ENCODE data around the gene SAMD4B.
"Not testable (repeated sequence)": the region's sequence is repeated elsewhere in the genome, so short reads cannot be mapped to it uniquely, and the experiment has no call there.

Gene SAMD4B

DNA sequence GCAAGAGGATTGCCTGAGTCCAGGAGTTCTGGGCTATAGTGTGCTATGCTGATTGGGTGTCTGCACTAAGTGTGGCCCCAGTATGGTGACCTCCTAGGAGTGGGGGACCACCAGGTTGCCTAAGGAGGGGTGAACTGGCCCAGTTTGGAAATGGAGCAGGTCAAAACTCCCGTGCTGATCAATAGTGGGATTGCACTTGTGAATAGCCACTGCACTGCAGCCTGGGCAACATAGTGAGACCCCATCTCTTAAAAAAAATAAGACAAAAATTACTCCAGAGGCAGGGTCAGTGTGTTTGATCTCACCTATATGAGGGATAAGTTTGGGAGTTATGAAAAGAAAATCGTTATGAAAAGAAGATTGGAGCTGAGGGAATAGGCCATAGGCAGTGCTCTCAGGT is 27.0 kb downstream of the SAMD4B start:
- Mint-ChIP-seq H3K9me3 (no peaks in the 10 kb centered on the region), H3K4me1 (peaks cover 5% of the 10 kb centered on the region), H3K36me3 (ENCODE audit: insufficient read depth) (peaks cover 19% of the 10 kb centered on the region), H3K27me3 (no peaks in the 10 kb centered on the region), H3K4me3 (no peak overlapping the region), H3K27ac (ENCODE audit: low read depth) (no peak overlapping the region)
- ATAC-seq (replicated peaks; ENCODE audit: extremely low read depth, poor library complexity, severe bottlenecking) (no peak), DNase-seq (ENCODE audit: low spot score in 2 of 2) (no peak)

DNA sequence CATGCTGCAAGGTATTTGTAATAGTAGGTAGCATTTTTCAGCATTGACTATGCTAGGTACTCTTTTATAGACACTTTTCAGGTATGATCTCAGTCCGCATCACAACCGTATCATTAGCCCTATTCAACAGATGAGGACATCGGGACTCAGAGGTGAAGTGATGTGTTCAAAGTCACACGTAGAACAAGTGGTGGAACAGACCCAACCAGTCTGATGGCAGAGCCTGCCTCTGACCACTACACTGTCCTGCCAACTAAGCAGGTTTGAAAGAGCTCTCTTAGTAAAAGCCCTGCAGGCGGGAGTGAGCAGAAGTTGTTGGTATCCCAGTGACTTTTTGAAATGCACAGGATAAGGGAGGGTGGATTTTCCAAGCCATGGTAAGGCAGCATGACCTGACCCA is 28.5 kb downstream of the SAMD4B start:
- no peaks in the 10 kb centered on the region for H3K27me3 Mint-ChIP-seq
- H3K36me3 Mint-ChIP-seq (ENCODE audit: insufficient read depth), result peaks cover 23% of the 10 kb centered on the region
- DNase-seq (ENCODE audit: low spot score in 2 of 2) (no peak), ATAC-seq (replicated peaks; ENCODE audit: extremely low read depth, poor library complexity, severe bottlenecking) (no peak)
- no peaks in the 10 kb centered on the region for H3K9me3 Mint-ChIP-seq
- H3K4me3 Mint-ChIP-seq, result no peak overlapping the region
- H3K4me1 Mint-ChIP-seq, result peaks cover 5% of the 10 kb centered on the region
- H3K27ac Mint-ChIP-seq (ENCODE audit: low read depth), result no peak overlapping the region

DNA sequence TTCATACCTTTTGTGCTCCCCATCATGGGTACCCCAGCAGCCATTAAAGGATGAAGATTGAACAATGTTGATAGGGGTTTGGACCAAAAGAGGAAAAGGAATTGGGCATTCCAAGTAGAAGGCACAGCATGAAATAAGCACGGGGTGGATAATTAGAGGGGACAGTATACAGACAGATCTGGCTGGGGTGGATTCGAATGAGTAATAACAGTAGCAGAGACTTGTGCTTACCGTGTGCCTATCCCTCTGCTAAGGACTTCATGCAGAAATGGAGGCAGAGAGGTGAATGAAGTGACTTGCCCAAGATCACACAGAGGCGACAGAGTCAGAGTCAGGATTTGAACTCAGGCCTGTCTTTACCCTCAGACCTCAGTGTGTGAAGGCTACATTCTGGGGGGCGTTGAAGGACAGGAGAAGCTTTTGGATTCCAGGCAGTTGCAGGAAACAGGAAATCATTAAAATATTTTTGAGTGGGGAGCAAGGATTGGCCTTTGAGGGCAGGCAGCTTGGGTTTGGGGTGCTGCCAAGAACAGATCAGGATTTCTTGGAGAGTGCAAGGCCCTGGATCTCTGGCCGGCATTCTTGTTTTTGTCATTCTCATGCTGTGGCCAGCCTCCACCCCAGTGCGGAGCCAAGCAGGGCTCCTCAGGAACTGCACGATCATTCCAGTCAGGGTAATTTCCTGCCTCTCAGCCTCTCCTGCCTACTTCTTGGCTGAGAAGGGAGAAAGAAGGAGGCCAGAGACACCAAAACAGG is 30.0 kb downstream of the SAMD4B start:
- peak overlapping the region; percentile 2 for H3K27ac Mint-ChIP-seq (ENCODE audit: low read depth)
- no peak overlapping the region for H3K4me3 Mint-ChIP-seq
- no peak for ATAC-seq (replicated peaks; ENCODE audit: extremely low read depth, poor library complexity, severe bottlenecking)
- peaks cover 5% of the 10 kb centered on the region for H3K4me1 Mint-ChIP-seq
- H3K36me3 Mint-ChIP-seq (ENCODE audit: insufficient read depth), result peaks cover 28% of the 10 kb centered on the region
- no peaks in the 10 kb centered on the region for H3K27me3 Mint-ChIP-seq
- H3K9me3 Mint-ChIP-seq, result no peaks in the 10 kb centered on the region
- no peak for DNase-seq (ENCODE audit: low spot score in 2 of 2)

DNA sequence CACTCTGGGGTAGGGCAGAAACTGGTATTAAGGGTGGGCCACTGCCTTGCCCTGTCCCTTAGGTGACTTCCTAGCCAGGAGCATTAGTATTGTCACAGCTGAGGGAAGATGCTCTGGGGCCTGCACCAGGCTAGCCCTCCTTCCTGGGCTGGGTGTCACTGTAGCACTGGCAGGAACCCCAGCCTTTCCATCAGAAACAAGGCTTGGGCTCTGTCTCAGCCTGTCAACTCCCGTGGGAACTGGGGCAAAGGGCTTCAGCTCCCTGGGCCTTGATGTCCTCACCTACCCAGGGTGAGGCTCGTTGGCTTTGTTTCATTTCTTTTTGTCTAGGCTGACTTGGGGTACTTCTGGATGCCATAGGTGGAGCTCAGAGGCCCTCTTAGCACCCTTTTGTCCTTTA is 30.7 kb downstream of the SAMD4B start:
- Mint-ChIP-seq H3K36me3 (ENCODE audit: insufficient read depth) (peaks cover 31% of the 10 kb centered on the region), H3K27ac (ENCODE audit: low read depth) (no peak overlapping the region), H3K9me3 (no peaks in the 10 kb centered on the region), H3K4me3 (no peak overlapping the region), H3K4me1 (peaks cover 5% of the 10 kb centered on the region), H3K27me3 (no peaks in the 10 kb centered on the region)
- no peak for DNase-seq (ENCODE audit: low spot score in 2 of 2)
- ATAC-seq (replicated peaks; ENCODE audit: extremely low read depth, poor library complexity, severe bottlenecking), result no peak

DNA sequence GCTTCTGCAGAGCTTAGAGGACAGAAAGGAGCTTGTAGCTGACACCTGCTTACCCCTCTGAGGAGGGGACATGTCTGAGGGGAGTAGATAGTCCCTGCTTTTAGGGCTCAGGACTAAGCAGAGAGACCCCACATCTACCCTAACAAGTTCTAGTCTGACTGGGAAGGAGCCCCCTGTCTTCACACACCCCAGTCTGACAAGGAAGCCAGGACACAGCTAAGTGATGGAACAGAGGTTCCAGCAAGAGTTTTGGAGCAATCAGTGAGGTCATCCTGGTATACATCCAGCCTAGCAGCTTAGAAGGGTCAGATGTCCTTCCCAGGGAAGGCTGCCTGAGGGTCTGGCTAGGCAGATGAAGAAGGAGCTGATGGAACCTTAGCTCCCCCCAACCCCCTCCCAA is 33.7 kb downstream of the SAMD4B start:
- no peak overlapping the region for H3K4me3 Mint-ChIP-seq
- ATAC-seq (replicated peaks; ENCODE audit: extremely low read depth, poor library complexity, severe bottlenecking), result no peak
- H3K36me3 Mint-ChIP-seq (ENCODE audit: insufficient read depth), result peaks cover 32% of the 10 kb centered on the region
- no peaks in the 10 kb centered on the region for H3K9me3 Mint-ChIP-seq
- no peak for DNase-seq (ENCODE audit: low spot score in 2 of 2)
- no peaks in the 10 kb centered on the region for H3K27me3 Mint-ChIP-seq
- no peaks in the 10 kb centered on the region for H3K4me1 Mint-ChIP-seq
- H3K27ac Mint-ChIP-seq (ENCODE audit: low read depth), result no peak overlapping the region

DNA sequence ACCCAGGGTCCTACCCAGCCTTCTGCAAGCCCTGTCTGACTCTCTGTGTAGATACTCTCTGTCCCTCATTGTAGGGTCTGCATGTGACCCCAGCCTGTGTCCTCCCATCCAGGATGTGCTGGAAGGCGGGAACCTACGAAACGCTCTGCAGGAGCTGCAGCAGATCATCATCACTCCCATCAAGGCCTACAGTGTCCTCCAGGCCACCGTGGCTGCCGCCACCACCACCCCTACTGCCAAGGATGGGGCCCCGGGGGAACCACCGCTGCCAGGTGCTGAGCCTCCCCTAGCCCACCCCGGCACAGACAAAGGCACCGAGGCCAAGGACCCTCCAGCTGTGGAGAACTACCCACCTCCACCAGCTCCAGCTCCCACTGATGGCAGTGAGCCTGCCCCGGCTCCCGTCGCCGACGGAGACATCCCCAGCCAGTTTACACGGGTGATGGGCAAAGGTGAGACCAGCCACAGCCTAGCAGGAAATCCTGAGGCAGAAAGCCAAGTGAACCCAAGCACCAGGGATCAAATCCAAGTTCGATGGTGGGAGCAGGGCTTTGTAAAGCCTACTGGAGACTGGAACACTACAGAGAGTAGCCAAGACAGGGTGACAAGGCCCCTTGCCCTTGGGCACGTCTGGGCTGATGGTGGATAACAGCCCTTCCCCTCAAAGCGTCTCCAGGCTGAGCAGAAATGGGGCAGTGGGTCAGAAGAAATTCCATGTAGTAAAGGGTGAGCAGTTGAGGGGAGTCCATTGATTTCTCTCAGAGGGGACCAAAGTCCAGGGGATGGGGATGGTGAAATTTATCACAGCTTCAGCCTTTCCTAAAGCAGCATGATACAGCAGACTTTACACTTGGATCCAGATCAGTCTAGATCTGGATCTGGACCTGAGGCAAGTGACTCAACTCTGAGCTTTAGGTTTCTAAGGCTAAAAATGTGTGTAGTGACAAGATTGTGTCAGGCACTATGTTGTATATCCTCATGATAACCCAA is 35.4 kb downstream of the SAMD4B start:
- DNase-seq (ENCODE audit: low spot score in 2 of 2), result no peak
- H3K9me3 Mint-ChIP-seq, result no peaks in the 10 kb centered on the region
- H3K27ac Mint-ChIP-seq (ENCODE audit: low read depth), result peak overlapping the region; percentile 6

DNA sequence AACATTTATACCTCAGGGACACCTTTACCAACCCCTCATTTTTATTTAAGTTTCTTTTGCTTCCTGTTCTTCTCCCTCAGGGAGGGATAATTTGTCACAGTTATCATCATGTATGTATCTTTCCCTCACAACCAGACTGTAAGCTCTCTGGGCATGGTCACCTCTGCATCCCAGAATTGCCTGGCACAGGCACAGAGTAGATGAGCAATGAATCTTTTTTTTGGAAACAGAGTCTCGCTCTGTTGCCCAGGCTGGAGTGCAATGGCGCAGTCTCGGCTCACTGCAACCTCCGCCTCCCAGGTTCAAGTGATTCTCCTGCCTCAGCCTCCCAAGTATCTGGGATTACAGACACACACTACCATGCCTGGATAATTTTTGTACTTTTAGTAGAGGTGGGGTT is 37.1 kb downstream of the SAMD4B start:
- H3K36me3 Mint-ChIP-seq (ENCODE audit: insufficient read depth), result peaks cover 35% of the 10 kb centered on the region
- H3K4me1 Mint-ChIP-seq; H3K27me3 Mint-ChIP-seq; H3K4me3 Mint-ChIP-seq; H3K9me3 Mint-ChIP-seq; ATAC-seq (replicated peaks; ENCODE audit: extremely low read depth, poor library complexity, severe bottlenecking); DNase-seq (ENCODE audit: low spot score in 2 of 2); H3K27ac Mint-ChIP-seq (ENCODE audit: low read depth): not testable (repeated sequence)

More for the DNA sequence above, 35.4 kb downstream of the SAMD4B start:
- Mint-ChIP-seq H3K4me3 (no peak overlapping the region), H3K36me3 (ENCODE audit: insufficient read depth) (peaks cover 35% of the 10 kb centered on the region), H3K4me1 (no peaks in the 10 kb centered on the region), H3K27me3 (no peaks in the 10 kb centered on the region)
- ATAC-seq (replicated peaks; ENCODE audit: extremely low read depth, poor library complexity, severe bottlenecking), result no peak

DNA sequence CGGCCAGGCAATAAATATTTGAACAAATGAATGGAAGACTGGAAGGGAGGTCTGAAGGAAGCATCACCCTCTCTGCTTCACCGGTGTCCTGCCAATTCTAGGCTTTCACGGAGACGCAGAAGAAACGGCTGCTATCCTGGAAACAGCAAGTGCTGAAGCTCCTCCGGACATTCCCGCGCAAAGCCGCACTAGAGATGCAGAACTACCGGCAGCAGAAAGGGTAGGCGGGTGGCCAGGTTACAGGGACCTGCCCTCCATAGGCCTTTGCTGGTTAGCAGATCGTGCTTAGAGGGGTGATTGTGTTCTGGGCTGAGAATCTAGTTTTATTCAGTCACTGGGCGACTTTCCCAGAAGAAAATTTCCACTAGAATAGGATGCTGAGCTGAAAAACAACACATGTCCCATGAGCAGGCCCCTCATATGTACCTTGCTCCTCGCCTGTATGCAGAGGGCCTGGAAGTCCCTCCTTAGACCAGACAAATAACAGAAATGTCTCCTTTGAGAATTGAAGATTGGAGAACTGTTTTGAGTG is 37.7 kb downstream of the SAMD4B start:
- H3K36me3 Mint-ChIP-seq (ENCODE audit: insufficient read depth), result peaks cover 37% of the 10 kb centered on the region
- H3K4me1 Mint-ChIP-seq, result peaks cover 1% of the 10 kb centered on the region
- H3K27me3 Mint-ChIP-seq, result no peaks in the 10 kb centered on the region
- ATAC-seq (replicated peaks; ENCODE audit: extremely low read depth, poor library complexity, severe bottlenecking) (no peak), DNase-seq (ENCODE audit: low spot score in 2 of 2) (no peak)
- no peak overlapping the region for H3K27ac Mint-ChIP-seq (ENCODE audit: low read depth)
- H3K9me3 Mint-ChIP-seq, result no peaks in the 10 kb centered on the region
- no peak overlapping the region for H3K4me3 Mint-ChIP-seq

DNA sequence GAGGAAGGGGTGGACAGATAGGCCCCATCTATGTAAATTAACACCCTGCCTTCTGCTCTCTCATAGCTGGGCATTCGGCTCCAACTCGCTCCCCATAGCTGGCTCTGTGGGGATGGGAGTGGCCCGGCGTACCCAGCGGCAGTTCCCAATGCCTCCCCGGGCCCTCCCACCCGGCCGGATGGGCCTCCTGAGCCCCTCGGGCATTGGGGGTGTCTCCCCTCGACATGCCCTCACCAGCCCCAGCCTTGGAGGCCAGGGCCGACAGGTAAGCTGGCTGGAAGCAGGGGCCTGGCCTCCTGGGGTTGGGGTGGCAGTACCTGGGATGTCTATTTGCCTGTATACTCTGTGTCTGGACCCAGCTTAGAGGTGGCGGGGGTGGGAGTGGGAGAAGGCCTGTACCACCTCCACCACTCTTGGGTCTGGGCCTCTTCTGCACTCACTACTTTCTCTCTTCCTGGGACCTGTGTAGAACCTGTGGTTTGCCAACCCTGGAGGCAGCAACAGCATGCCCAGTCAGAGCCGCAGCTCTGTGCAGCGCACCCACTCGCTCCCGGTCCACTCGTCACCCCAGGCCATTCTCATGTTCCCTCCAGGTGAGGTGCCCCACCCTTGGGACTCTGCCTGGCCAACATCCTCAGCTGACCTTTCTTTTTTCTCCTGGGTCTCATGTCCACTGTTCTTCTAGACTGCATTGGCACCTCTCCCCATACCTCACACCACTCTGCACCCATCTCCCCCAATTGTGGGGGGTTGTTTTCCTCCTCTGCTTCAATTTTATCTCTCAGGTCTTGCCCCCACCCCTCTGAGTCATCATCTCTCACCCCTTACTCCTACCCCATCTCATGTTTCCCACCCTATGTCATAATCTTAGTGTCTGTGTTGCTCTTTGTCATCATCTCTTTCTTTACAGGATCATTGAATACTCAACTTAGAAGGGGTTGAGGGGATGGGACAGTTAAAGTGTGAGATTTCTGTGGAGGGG is 38.6 kb downstream of the SAMD4B start:
- Mint-ChIP-seq H3K4me1 (peaks cover 5% of the 10 kb centered on the region), H3K27ac (ENCODE audit: low read depth) (peak overlapping the region; percentile 1), H3K4me3 (no peak overlapping the region), H3K9me3 (no peaks in the 10 kb centered on the region), H3K27me3 (no peaks in the 10 kb centered on the region), H3K36me3 (ENCODE audit: insufficient read depth) (peaks cover 40% of the 10 kb centered on the region)
- no peak for ATAC-seq (replicated peaks; ENCODE audit: extremely low read depth, poor library complexity, severe bottlenecking)
- no peak for DNase-seq (ENCODE audit: low spot score in 2 of 2)

DNA sequence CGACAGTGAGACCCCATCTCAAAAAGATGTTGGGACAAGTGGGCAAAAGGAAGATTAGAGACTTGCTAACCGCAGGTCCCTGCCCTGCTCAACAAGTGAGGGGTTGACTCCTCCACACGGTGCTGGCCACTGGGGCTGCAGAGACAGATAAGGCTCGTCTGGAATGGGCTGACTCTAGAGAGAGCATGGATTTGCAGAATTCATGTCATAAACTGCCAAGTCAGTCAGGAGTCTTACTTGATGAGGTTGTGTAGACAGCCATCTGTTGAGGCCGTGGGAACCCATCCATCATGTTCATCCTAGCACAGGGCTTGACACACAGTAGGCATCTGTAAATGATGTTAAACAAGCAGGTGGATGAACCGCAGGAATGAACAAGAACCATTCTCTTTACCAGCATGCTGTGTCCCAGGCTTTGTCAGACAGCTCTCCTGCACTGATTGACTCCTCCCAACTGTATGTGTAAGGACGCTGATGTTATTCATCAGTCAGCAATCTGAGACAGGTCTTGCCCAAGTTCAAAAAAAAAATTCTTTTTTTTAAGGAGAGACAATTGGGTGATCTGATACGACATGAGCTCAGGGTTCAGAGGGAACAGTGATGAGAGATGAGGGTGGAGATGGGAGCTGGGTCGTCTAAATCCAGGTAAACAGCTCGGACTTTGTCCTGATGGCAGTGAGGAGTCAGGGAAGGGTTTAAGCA is 39.8 kb downstream of the SAMD4B start:
- Mint-ChIP-seq H3K4me3 (no peak overlapping the region), H3K36me3 (ENCODE audit: insufficient read depth) (peaks cover 39% of the 10 kb centered on the region), H3K4me1 (peaks cover 5% of the 10 kb centered on the region), H3K9me3 (no peaks in the 10 kb centered on the region), H3K27ac (ENCODE audit: low read depth) (peak overlapping the region; percentile 63), H3K27me3 (no peaks in the 10 kb centered on the region)
- no peak for ATAC-seq (replicated peaks; ENCODE audit: extremely low read depth, poor library complexity, severe bottlenecking)
- no peak for DNase-seq (ENCODE audit: low spot score in 2 of 2)

DNA sequence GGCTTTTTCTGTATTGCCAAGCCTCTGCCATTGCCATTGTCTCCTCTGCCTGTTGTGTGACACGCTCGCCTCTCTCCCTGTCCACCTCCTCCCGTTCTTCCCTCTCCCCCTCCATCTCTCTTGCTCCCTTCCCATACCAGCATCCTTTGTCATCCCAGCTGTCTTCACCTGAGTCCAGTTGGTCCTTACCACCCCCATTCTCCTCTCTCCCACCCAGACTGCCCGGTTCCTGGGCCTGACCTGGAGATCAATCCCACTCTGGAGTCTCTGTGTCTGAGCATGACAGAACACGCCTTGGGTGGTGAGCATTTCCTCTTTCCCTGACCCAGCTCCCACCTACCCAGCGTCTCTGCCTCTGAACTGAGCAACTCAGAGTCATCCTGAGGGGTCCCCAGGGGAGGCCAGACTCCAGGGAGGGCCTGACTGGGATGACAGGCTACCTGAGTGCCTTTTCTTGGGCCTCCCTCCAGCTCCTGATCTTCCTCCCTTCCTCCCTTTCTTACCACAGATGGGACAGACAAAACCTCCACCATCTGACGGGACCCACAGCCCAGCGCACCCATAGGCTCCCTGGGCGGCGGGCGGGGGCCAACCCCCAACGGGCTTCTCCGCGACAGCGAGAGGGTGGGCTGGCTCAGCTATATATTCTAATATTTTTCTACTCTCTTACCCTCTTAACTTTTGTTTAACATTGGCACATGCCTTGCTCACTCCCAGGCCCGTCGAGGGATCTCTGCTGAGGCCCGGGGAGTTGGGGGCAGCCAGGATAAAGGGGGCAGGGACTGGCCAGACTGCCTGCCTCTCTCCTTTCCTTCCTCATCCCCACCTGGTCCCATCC is 41.0 kb downstream of the SAMD4B start:
- no peaks in the 10 kb centered on the region for H3K9me3 Mint-ChIP-seq

More for the DNA sequence above, 41.0 kb downstream of the SAMD4B start:
- Mint-ChIP-seq H3K27me3 (no peaks in the 10 kb centered on the region), H3K4me1 (peaks cover 5% of the 10 kb centered on the region), H3K4me3 (no peak overlapping the region), H3K27ac (ENCODE audit: low read depth) (peak overlapping the region; percentile 63), H3K36me3 (ENCODE audit: insufficient read depth) (peaks cover 40% of the 10 kb centered on the region)
- ATAC-seq (replicated peaks; ENCODE audit: extremely low read depth, poor library complexity, severe bottlenecking), result no peak
- no peak for DNase-seq (ENCODE audit: low spot score in 2 of 2)

Data from central memory CD8-positive, alpha-beta T cell (primary cell).